ENCODE results near the gene MMP14. TPM values are rescaled to one million over a fixed set of nuclear protein-coding genes. Genes with fewer than 3 reads are reported as not detected.

MMP14 gene
- total and polyA plus RNA-seq, 9 of the 15 experiments (the other 6 are each of a cell fraction or from before 2014, with no cell fraction given) = 0.36 to 5.8 (median 1.3) TPM; not detected in 2

- Histone ChIP-seq H3K4me3 (no peak overlapping the region), H3K4me2 (ENCODE audit: insufficient read depth, low read length) (no peak overlapping the region; the same call in 1 of the 2 replicates), H3K79me2 (ENCODE audit: control insufficient read depth, insufficient read depth, low read length) (no peaks in the 10 kb centered on the region), H3K36me3 (ENCODE audit: control insufficient read depth, insufficient read depth, low read length) (no peaks in the 10 kb centered on the region), H3K4me1 (replicated peaks in 1 of 2; ENCODE audit: control insufficient read depth in 2 of 2, insufficient read depth in 2 of 2, low read length in 2 of 2) (peaks cover under 1 to 1% of the 10 kb centered on the region in 2 experiments; a peak in 3 of 5 replicates), H3K9me1 (ENCODE audit: control insufficient read depth, insufficient read depth, low read length) (no peaks in the 10 kb centered on the region), H3K9ac (ENCODE audit: insufficient read depth in 1 of 2, low read depth in 2 of 2, low read length in 2 of 2) (no peak overlapping the region), H2AFZ (ENCODE audit: low read depth, low read length) (no peak overlapping the region), H4K20me1 (replicated peaks; ENCODE audit: control insufficient read depth, insufficient read depth, low read length) (no peaks in the 10 kb centered on the region), H3K27ac (ENCODE audit: extremely low read depth, low read depth, low read length) (no peak overlapping the region), H3K9me3 (replicated peaks; ENCODE audit: control insufficient read depth, insufficient read depth, low read depth, low read length) (no peaks in the 10 kb centered on the region), H3K27me3 (ENCODE audit: control insufficient read depth in 2 of 2, insufficient read depth in 2 of 2, low read length in 2 of 2) (peaks cover 7 to 32% of the 10 kb centered on the region in 2 experiments; a peak in 4 of 5 replicates)
- DNase-seq (ENCODE audit: extremely low read depth in 1 of 4, low spot score in 3 of 4) (no peak), ATAC-seq (no peak), FAIRE-seq (no peak)
- TF ChIP-seq ZZZ3 (IDR thresholded peaks at IDR 0.05) (no peak), HOXB6 (CRISPR knock-in tag; IDR thresholded peaks at IDR 0.05; ENCODE audit: borderline replicate concordance) (no peak), SMARCE1 (IDR thresholded peaks at IDR 0.05) (no peak), ZNF3 (CRISPR knock-in tag; IDR thresholded peaks at IDR 0.05) (no peak), HDAC8 (tag; IDR thresholded peaks at IDR 0.05) (no peak), ZNF398 (CRISPR knock-in tag; IDR thresholded peaks at IDR 0.05) (no peak), RAD21 (CRISPR knock-in tag; conservative IDR thresholded peaks at IDR 0.05 in 1 of 2, IDR thresholded peaks at IDR 0.05 in 1 of 2) (no peak), NFIC (IDR thresholded peaks at IDR 0.05) (no peak), DMBX1 (CRISPR knock-in tag; IDR thresholded peaks at IDR 0.05; ENCODE audit: borderline replicate concordance) (no peak), ZNF586 (CRISPR knock-in tag; conservative IDR thresholded peaks at IDR 0.05) (no peak), ZNF766 (CRISPR knock-in tag; conservative IDR thresholded peaks at IDR 0.05) (no peak), MEIS2 (IDR thresholded peaks at IDR 0.05; ENCODE audit: partially characterized antibody) (no peak), ILF3 (IDR thresholded peaks at IDR 0.05; ENCODE audit: borderline replicate concordance) (no peak), DPF2 (IDR thresholded peaks at IDR 0.05) (no peak), MYBL2 (IDR thresholded peaks at IDR 0.05; ENCODE audit: low read depth) (no peak), MYBL2 (CRISPR knock-in tag; IDR thresholded peaks at IDR 0.05; ENCODE audit: borderline replicate concordance) (no peak), E2F1 (CRISPR knock-in tag; IDR thresholded peaks at IDR 0.05) (no peak)
- intact Hi-C loops (cut with micrococcal nuclease) = no loop called here
- no TSS peak for BruUV-seq (replicated peaks)
- CTCF ChIA-PET (ENCODE audit: low intra/inter-chr PET ratio) = no interaction called here
- 24% methylated on average over 7 of the region's 7 CpGs for WGBS (ENCODE audit: insufficient coverage, low coverage, missing lambda C conversion rate)
- in situ Hi-C loops (cut with MboI) = no loop called here
- POLR2A ChIA-PET = no interaction called here
Observed at GRCh38 chr14:22814373-22814772, 22.0 kb upstream of the MMP14 start.

Measured in K562 (cell line).